GM18511 (cell line): Measurements from ENCODE around the gene CCDC184.
"Not testable (repeated sequence)": the region's sequence is repeated elsewhere in the genome, so short reads cannot be mapped to it uniquely, and the experiment has no call there.

Experiments
- ATAC-seq: cut with Tn5 transposase; IDR thresholded peaks from one replicate; pipeline ENCODE4 v1.9.1; 2021; ENCODE audit warnings: mild to moderate bottlenecking, moderate library complexity; ENCODE audit not compliant: unreplicated experiment

The CCDC184 gene

DNA sequence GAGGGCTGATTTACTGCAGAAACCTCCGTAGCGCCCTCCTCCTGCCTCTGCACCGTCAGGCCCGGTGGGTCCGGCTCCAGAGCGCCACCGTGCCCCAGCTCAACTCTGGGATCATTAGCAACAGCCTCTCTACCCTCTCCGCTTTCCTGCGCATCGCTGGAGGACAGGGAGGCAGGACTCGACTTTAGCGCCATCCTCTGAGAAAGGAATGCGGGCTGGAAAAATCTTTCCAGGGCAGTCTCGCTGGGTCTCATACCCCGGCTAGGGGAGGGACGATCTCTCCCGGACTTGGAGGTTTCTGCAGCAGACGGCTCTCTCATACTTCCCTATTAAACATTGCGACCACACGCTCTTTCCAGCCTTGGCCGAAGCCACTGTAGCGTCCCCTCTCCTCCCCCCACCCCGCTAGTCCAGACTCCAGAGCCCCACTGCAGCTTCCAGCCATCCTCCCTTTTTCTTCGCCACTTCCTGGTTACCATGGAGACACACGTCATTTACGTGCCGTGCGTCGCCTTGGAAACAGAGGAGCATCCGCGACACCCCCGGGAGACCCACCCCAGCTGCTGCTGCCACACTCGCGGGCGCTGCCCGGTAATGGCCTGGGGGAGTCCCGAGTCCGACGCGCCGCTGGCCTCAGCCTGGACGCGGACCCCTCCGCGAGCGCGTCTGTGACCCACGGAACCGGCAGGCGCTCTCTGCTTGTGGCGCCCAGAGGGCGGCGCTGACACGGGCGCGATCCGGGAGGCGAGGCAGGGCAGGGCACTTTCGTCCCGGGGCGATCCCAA, at the start of gene CCDC184:
CCDC184 (plus strand) TSS at position 554 of the 785 bp plus-strand sequence. CDS start 479 bp downstream, outside the sequence.
- peak; percentile 75 for ATAC-seq

DNA sequence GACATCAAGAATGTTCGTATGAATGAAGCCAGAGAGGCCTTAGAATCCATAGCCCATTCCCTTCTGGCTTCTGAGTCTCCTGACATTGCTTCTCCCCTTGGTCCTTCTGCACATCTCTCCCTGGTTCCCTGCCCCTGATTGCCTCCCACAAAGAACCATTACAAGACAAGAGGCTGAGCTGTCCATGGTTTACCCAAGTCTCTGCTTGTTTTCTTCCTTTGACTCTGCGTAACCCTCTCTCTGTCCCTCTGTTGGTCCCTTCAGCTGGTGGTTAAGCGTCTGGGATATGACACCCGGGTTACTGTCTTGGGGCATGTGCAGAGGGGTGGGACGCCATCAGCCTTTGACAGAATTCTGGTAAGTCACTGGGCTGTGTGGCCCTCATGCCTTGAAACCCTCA, 48.4 kb upstream of the CCDC184 start:
- no peak for ATAC-seq

DNA sequence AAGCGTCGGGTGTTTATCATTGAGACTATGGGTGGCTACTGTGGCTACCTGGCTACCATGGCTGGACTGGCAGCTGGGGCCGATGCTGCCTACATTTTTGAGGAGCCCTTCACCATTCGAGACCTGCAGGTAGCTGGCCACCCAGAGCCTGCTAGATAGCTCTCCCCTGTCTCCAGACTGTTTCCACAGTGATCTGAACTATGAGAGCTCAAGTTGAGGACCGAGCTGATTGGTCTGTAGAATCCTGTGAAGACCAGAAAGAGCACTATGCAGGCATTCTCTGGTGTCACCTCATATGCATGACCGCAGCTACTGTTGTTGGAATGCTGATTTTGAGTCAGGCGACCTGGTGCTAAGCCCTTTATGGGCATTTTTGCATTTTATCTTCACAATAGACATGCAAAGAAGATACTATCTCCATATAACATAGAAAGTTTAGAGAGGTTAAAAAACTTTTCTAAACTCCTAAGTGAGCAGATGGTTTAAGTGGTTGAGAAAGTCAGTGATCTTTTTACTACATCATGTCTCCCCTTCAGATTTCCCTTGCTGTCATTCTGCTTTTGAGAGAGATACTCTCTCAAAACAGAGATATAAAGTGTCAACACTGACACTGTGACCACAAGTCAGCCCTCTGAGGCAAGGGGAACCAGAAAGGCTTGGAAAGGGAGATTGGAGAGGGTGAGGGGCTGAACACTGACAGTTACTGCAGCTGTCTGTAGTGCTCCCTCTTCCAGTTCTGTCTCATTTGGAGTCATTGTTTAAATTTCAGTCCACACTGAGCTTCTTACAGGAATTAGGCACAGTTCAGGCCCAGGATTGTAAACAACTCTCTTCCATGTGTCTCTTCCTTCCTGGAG, 40.4 kb upstream of the CCDC184 start:
- ATAC-seq, result no peak

- no peak for ATAC-seq
These were observed 39.5 kb upstream of the CCDC184 start for GRCh38 chr12:48143898-48144297.

DNA sequence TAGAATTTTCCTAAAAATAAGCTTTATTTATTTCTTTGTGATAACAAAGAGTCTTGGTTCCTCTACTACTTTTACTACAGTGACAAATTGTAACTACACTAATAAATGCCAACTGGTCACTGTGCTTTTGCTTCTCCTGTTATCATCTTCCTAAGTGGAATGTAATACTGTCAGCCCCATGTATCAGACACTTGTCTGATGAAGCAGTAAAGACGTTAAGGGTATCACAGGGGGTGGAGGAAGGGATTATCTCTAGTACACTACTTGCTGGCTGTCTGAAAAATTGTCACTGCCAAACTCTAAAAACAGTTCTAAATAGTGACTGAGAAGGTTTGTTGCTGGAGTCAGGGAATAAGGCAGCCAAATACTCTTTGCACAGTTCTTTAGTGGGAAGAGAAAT, 37.5 kb upstream of the CCDC184 start:
- no peak for ATAC-seq

DNA sequence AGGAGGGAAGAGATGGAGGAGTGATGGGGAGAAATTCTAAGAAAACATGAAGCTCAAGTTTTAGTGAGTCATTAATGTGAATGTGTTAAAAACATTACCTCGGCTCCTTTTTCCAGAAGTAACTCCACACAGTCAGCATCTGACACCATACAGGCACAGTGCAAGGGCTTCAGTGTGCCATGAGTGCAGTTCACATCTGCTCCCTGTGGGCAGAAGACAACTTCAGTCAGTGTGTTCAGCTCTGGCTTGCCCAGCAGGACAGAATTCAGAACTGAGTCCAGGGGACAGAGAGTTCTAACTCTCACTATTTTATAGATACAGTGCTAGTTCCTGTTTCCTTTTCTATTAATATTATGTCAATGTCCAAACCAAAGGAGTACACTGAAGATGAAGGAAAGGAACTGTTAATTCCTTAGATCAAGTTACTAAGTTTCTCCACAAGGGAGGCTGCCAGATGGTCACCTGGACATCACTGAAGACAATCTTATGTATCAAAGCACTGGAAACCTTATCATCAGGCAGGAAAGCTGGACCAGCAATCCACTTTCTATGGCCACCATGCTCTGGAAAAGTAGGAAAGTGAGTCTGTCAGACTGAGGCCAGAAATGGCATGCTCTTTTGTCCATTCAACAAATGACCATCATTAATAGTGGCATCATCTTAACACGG, 32.2 kb upstream of the CCDC184 start:
- no peak for ATAC-seq

- ATAC-seq, result not testable (repeated sequence)
These were observed 27.7 kb upstream of the CCDC184 start for GRCh38 chr12:48155786-48156185.

DNA sequence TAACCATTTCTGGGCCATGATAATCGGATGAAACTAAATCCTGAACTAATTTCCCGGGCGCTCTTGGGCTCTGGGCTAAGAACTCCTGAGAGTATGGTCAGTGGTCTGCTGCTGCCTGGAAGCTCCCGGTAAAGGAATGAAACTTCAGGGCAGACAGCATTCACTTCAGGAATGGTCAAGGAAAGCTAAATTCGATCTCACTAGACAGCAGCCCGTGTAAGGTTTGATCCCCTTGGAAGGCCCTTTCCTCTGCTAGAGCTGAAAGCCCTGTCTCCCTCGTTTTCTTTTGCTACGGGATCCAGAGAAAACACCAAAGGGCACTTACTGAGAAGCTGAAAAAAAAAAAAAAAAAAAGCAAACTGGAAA, 26.8 kb upstream of the CCDC184 start:
- no peak for ATAC-seq

DNA sequence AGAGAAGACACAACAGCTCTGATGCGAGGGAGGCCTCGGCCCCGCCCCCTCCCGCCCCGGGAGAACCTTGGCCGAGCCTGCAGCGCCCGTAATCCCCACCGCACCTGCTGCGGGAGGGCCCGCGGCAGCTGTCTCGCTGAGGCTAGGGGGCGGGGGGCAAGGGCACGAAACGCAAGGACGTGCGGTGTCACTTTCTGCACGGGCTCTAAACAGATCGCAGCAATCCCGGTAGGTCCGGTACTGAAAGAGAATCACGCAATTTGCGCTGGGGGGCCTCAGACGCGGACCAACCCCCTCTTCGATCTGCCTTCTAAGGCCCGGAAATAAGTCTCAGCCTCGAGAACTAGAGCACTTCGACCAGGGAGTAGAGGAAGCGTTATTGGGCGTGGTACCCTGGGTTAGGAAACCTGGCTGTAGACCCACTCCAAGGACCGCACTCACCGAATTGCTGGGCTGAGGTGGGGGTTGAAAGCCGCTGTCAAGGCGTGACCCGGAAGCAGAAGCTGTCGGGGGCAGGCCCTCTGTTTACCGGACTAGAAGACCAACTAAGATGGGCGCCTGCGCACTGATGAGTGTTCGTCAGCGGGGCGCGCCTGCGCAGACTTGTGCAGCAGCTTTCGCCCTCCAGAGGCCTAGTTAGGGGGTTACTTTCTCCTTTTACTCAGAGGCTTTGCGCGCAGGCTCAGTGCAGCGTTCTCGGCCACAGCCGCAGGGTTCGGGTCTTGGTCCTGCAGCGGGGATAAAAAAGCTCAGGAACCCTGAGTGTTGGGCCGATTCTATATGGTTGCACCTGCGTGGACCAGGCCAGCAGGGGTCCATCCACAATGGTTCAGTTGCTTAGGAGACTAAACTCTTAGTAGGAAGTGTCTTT, 26.2 kb upstream of the CCDC184 start, which contains the start of gene ASB8:
ASB8 (minus strand) TSS at position 498 of the 871 bp plus-strand sequence. CDS start 4,019 bp downstream, outside the sequence.
- ATAC-seq, result peak; percentile 91

- peak; percentile 14 for ATAC-seq
These were observed 25.5 kb upstream of the CCDC184 start for GRCh38 chr12:48157889-48158370.

DNA sequence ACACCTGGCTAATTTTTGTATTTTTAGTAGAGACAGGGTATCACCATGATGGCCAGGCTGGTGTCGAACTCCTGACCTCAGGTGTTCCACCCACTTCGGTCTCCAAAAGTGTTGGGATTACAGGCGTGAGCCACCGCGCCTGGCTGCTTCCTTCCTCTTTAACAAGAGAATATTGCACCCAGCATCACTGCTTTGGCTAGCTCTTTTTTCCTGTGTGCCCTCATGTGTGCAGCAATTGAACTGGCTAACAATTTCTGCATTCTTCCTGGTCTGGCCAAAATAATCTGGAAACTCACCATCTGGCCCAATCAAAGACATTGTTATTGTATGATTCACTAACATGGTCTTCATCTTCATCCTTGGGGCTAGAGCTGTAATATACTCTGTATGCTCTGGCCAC, 23.4 kb upstream of the CCDC184 start:
- no peak for ATAC-seq

GRCh38 chr12:48160807-48161206, 22.6 kb upstream of the CCDC184 start:
- no peak for ATAC-seq

DNA sequence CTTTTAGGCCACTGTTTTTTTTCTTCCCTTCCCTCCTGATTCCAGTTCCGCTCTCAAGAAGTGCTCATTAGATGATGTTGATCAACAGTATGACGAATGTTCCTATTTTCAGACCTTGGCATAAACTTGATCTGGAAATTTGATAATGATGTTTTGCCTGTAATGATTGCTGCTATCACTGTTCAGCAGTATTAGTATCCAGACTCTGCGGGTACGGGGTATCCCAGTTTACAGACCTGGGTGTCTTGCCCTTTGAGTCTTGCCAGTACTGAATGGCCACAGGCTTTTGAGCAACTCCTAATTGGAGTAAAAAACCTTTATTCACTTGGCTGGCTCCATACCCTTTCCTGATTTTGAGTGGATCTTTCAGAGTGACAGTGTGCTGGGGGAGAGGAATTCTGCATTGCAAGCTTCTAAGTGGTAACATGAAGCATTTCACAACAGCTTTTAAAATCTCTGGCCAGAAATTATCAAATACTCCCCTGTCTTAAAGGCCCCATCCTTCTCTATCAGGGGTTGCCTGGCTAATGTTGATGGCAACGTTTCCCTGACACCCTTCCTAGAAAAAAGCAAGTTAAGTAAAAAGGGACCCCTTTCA, 20.2 kb upstream of the CCDC184 start:
- ATAC-seq, result no peak

DNA sequence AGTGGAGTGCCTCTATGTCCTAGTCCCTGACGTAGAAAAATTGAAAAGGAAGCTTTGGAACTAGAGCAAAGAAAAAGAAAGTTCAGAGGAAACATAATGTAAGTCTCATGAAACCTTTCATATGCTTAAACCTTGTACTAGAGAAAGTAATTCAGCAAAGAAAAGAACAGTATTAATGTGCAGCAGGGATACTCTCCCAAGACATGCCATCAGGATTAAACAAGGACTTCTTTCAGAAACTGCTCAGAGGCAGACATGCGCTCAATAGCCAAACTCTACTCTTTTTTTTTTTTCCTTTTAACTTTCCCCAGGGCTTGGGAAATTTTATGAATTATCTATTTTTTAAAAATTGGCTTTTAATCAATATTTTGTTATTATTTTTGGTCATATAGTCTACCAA, 19.0 kb upstream of the CCDC184 start:
- ATAC-seq, result no peak

DNA sequence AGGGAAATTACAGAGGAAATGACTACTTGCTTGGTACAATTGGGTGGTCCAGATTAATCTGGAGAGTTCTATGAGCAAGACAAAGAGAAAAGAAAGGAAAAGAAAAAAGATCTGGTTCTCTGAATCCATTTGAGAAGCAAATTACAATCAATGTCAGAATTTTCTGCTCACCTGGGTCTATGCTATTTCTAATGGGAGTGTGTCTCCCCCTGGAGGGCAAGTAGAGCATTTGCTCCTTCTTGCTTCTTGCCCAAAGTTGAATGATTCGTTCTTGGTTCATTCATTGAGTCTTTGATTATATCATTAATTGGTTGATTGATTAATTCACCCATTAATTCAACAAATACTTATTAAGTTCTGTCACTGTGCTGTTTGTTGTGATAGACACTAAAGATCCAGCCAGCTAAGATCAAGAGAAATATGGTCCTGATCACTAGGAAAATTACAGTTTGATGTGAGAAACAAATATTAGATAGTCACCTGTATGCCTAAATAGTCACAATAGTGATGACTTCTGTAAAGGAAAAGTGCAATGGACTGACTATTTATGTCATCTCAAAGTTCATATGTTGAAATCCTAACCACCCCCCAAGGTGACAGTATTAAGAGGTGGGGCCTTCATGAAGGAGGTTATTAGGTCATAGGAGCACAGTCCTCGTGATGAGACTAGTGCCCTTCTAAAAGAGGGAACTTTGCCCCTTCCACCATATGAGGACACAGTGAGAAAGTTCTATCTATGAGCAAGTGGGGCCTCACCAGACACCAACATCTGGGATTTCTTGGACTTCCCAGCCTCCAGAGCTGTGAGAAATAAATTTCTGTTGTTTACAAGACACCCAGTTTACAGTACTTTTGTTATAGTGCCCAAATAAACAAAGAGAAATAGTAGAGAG, 18.1 kb upstream of the CCDC184 start:
- ATAC-seq, result no peak

DNA sequence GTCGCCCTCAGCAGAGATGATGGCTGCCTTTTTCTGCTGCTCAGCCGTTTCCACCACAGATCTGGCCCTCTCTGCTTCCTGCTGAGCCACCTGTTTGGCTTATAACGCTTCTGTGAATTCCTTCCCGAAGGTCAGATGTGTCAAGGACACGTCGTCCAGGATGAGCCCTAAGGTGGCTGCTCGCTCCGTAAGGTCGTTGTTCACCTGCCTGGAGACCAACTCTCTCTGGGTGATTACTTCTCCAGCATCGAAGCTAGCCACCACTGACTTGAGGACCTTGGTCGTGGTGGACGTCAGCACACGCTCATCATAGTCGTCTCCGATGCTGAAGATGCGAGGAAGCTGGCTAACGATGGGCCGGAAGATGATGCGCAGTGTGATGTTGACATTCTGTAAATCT, 14.4 kb upstream of the CCDC184 start:
- no peak for ATAC-seq

DNA sequence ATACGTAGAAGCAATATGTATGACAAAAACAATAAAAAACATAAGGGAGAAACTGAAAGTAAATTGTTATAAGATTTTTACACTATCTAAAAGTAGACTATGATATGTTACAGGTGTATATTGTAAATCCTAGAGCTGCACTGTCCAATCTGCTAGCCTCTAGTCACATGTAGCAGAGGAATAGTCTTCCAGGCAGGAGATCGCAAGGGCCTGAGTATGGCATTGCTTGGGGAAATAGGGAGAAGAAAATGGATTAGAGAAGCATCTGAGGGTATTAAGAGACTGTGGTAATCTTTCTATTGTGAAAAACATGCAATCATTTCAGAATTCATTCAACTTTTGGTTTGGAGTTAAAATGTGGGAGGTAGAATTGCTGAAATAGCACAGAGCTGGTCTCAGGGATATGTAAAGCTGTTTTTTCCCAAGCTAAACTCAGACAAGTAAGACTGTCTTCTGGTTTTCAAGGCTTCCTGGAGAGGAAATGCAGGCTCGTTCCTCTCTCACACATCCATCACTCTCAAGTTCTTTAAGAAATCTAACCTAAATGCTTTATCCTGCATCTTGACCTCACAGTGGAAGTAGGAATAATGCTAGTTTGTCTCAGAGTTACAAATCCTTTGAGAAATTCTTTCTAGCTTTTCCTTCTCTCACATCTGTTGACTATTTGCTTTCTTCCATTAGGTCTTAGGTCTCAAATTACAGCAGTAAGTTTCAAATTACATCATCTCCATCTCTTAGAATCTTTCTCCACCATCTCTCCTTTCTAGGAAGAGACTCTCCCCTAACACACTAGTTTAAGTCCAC, 7.6 kb upstream of the CCDC184 start:
- ATAC-seq, result no peak

GRCh38 chr12:48176417-48176751, 7.1 kb upstream of the CCDC184 start:
- no peak for ATAC-seq
